SU-DHL-6 (cell line): ENCODE measurements around the gene FRAT2.

Source experiments
- CTCF ChIP-seq: fragments of 200-600 bp; sonication (generic); IDR thresholded peaks from one replicate; pipeline ENCODE4 v1.5.1; 2017; ENCODE audit warnings: antibody characterized with exemption, mild to moderate bottlenecking, low read length, moderate library complexity; ENCODE audit not compliant: insufficient read depth, poor library complexity, severe bottlenecking
- EZH2phosphoT487 ChIP-seq: fragments of 200-600 bp; sonication (generic), shearing (Covaris generic); conservative IDR thresholded peaks from 2 replicates; pipeline ENCODE4 v1.6.1; 2018; ENCODE audit warnings: mild to moderate bottlenecking, antibody characterized with exemption, low read length, moderate library complexity, mixed read lengths

DNA sequence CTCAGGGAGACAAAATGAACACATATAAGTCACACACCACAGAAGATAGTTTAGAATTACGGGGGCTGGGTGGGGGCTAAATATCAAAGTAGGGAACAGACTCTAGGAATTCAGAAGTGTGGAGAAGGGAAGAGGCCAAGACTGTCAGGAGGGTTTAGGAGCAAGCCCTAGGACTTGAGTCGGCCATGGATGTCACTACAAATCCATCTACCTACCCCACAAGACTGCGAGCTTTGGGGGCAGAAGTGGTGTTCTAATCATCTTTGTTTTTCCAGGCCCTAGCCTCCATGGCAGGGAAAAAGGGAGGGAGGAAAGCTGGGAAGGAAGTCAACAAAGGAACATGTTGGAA, 36.3 kb downstream of the FRAT2 start:
- TF ChIP-seq CTCF (no peak), EZH2phosphoT487 (no peak)
